ENCODE results near the gene ROBO1. TPM values are rescaled to one million over a fixed set of nuclear protein-coding genes. Genes with fewer than 3 reads are reported as not detected.
A peak's percentile ranks its signal among the peaks of the same experiment; 100 is the strongest.

ROBO1 gene
- total RNA-seq, 1 donor from 2014 or later, result 169 TPM

GRCh38 chr3:79038636-79039035 is 729.2 kb downstream of the ROBO1 start:
- Mint-ChIP-seq H3K4me1 (no peaks in the 10 kb centered on the region), H3K4me3 (no peak overlapping the region), H3K27me3 (ENCODE audit: insufficient read depth, low read depth) (no peaks in the 10 kb centered on the region), H3K9me3 (no peaks in the 10 kb centered on the region), H3K27ac (no peak overlapping the region), H3K36me3 (no peaks in the 10 kb centered on the region)
- no peak for DNase-seq (ENCODE audit: low spot score)
- no peak for TF ChIP-seq EZH2phosphoT487 (IDR thresholded peaks at IDR 0.05)
- TF ChIP-seq EZH2 (IDR thresholded peaks at IDR 0.05), result no peak
- TF ChIP-seq CTCF (IDR thresholded peaks at IDR 0.05), result no peak
- H3K79me2 ChIP-seq (ENCODE audit: low read depth), result no peaks in the 10 kb centered on the region
- H3K4me2 ChIP-seq, result no peak overlapping the region
- H3K9ac ChIP-seq, result no peak overlapping the region
- H2AFZ ChIP-seq (replicated peaks), result no peak overlapping the region
- no peaks in the 10 kb centered on the region for H3F3A ChIP-seq (ENCODE audit: low read depth)
- no peaks in the 10 kb centered on the region for H3K9me3 ChIP-seq (ENCODE audit: low read depth)
- no peak overlapping the region for H3K4me3 ChIP-seq
- H4K20me1 ChIP-seq (ENCODE audit: low read depth), result no peaks in the 10 kb centered on the region
- H3K27me3 ChIP-seq, result no peaks in the 10 kb centered on the region
- no peaks in the 10 kb centered on the region for H3K36me3 ChIP-seq
- no peak overlapping the region for H3K27ac ChIP-seq
- H3K4me1 ChIP-seq, result peaks cover 7% of the 10 kb centered on the region

GRCh38 chr3:79038057-79038456 is 729.7 kb downstream of the ROBO1 start:
- no peak for DNase-seq (ENCODE audit: low spot score)
- Histone ChIP-seq H3K9me3 (ENCODE audit: low read depth) (no peaks in the 10 kb centered on the region), H3K4me3 (no peak overlapping the region), H4K20me1 (ENCODE audit: low read depth) (no peaks in the 10 kb centered on the region), H3F3A (ENCODE audit: low read depth) (no peaks in the 10 kb centered on the region), H3K9ac (no peak overlapping the region), H3K36me3 (no peaks in the 10 kb centered on the region), H3K27ac (no peak overlapping the region), H2AFZ (replicated peaks) (no peak overlapping the region), H3K4me1 (peaks cover 7% of the 10 kb centered on the region), H3K27me3 (no peaks in the 10 kb centered on the region), H3K79me2 (ENCODE audit: low read depth) (no peaks in the 10 kb centered on the region), H3K4me2 (no peak overlapping the region)
- Mint-ChIP-seq H3K36me3 (no peaks in the 10 kb centered on the region), H3K9me3 (no peaks in the 10 kb centered on the region), H3K4me1 (no peaks in the 10 kb centered on the region), H3K4me3 (no peak overlapping the region), H3K27ac (no peak overlapping the region), H3K27me3 (ENCODE audit: insufficient read depth, low read depth) (no peaks in the 10 kb centered on the region)
- no peak for TF ChIP-seq CTCF (IDR thresholded peaks at IDR 0.05)
- no peak for TF ChIP-seq EZH2 (IDR thresholded peaks at IDR 0.05)
- no peak for TF ChIP-seq EZH2phosphoT487 (IDR thresholded peaks at IDR 0.05)

- Histone ChIP-seq H3K4me2 (no peak overlapping the region), H4K20me1 (ENCODE audit: low read depth) (no peaks in the 10 kb centered on the region), H3K27me3 (no peaks in the 10 kb centered on the region), H3K4me1 (no peaks in the 10 kb centered on the region), H3K79me2 (ENCODE audit: low read depth) (no peaks in the 10 kb centered on the region), H3F3A (ENCODE audit: low read depth) (no peaks in the 10 kb centered on the region), H3K9me3 (ENCODE audit: low read depth) (no peaks in the 10 kb centered on the region), H2AFZ (replicated peaks) (no peak overlapping the region), H3K9ac (no peak overlapping the region), H3K36me3 (no peaks in the 10 kb centered on the region), H3K27ac (no peak overlapping the region), H3K4me3 (no peak overlapping the region)
- TF ChIP-seq CTCF (IDR thresholded peaks at IDR 0.05), result peak; percentile 89
- no peak for TF ChIP-seq EZH2phosphoT487 (IDR thresholded peaks at IDR 0.05)
- Mint-ChIP-seq H3K27ac (no peak overlapping the region), H3K36me3 (no peaks in the 10 kb centered on the region), H3K4me1 (no peaks in the 10 kb centered on the region), H3K9me3 (no peaks in the 10 kb centered on the region), H3K4me3 (no peak overlapping the region), H3K27me3 (ENCODE audit: insufficient read depth, low read depth) (no peaks in the 10 kb centered on the region)
- DNase-seq (ENCODE audit: low spot score), result peak; percentile 65
Measured at GRCh38 chr3:79032686-79033318, 735.0 kb downstream of the ROBO1 start.
